Neural progenitor cell (in vitro differentiated cells): ENCODE data around the gene ELOVL1. TPM values are rescaled to one million over a fixed set of nuclear protein-coding genes. Genes with fewer than 3 reads are reported as not detected.

Source experiments
- DNase-seq: peaks from one replicate; pipeline ENCODE4 v3.0.0-alpha.2; 2016; ENCODE audit warnings: low spot score
- H2AFZ ChIP-seq: fragments of 200-600 bp; sonication (generic); replicated peaks from 2 replicates; pipeline ENCODE4 v1.6.1; 2016; ENCODE audit warnings: antibody characterized with exemption
- H3F3A ChIP-seq: fragments of 200-600 bp; sonication (generic); 2 replicates; pipeline ENCODE4 v1.6.1; 2016; ENCODE audit warnings: antibody characterized with exemption, low read depth
- H3K27ac ChIP-seq: fragments of 200-600 bp; sonication (generic); 2 replicates; pipeline ENCODE4 v1.5.1; 2016; ENCODE audit warnings: mild to moderate bottlenecking
- H3K27me3 ChIP-seq: fragments of 200-600 bp; sonication (generic); 2 replicates; pipeline ENCODE4 v1.6.1; 2016; ENCODE audit warnings: mild to moderate bottlenecking, moderate library complexity
- H3K36me3 ChIP-seq: fragments of 200-600 bp; sonication (generic); 2 replicates; pipeline ENCODE4 v1.5.1; 2016
- H3K4me1 ChIP-seq: fragments of 200-600 bp; sonication (generic); 2 replicates; pipeline ENCODE4 v1.6.1; 2016; ENCODE audit warnings: mixed run types
- H3K4me2 ChIP-seq: fragments of 200-600 bp; sonication (generic); 2 replicates; pipeline ENCODE4 v1.6.1; 2016
- H3K4me3 ChIP-seq: fragments of 200-600 bp; sonication (generic); 2 replicates; pipeline ENCODE4 v1.5.1; 2016
- H3K79me2 ChIP-seq: fragments of 200-600 bp; sonication (generic); 2 replicates; pipeline ENCODE4 v1.6.1; 2016; ENCODE audit warnings: low read depth
- H3K9ac ChIP-seq: fragments of 200-600 bp; sonication (generic); 2 replicates; pipeline ENCODE4 v1.6.1; 2016
- H3K9me3 ChIP-seq: fragments of 200-600 bp; sonication (generic); 2 replicates; pipeline ENCODE4 v1.5.1; 2016; ENCODE audit warnings: low read depth
- H4K20me1 ChIP-seq: fragments of 200-600 bp; sonication (generic); 2 replicates; pipeline ENCODE4 v1.6.1; 2016; ENCODE audit warnings: low read depth
- H3K27ac Mint-ChIP-seq: 3 replicates; pipeline ENCODE4 v1.8.0; 2021; ENCODE audit warnings: mixed read lengths
- H3K27me3 Mint-ChIP-seq: 2 replicates; pipeline ENCODE4 v1.8.0; 2022; ENCODE audit warnings: low read depth, mild to moderate bottlenecking, inconsistent platforms, moderate library complexity, mixed read lengths; ENCODE audit not compliant: insufficient read depth
- H3K36me3 Mint-ChIP-seq: 3 replicates; pipeline ENCODE4 v1.8.0; 2021; ENCODE audit warnings: mixed read lengths
- H3K4me1 Mint-ChIP-seq: 3 replicates; pipeline ENCODE4 v1.8.0; 2021; ENCODE audit warnings: mixed read lengths
- H3K4me3 Mint-ChIP-seq: 3 replicates; pipeline ENCODE4 v1.8.0; 2021; ENCODE audit warnings: mild to moderate bottlenecking, moderate library complexity, mixed read lengths
- H3K9me3 Mint-ChIP-seq: 3 replicates; pipeline ENCODE4 v1.8.0; 2020; ENCODE audit warnings: mixed read lengths
- EZH2 ChIP-seq: fragments of 200-600 bp; sonication (generic); IDR thresholded peaks from 2 replicates; pipeline ENCODE4 v1.6.1; 2017; ENCODE audit warnings: antibody characterized with exemption, mild to moderate bottlenecking, moderate library complexity
- EZH2phosphoT487 ChIP-seq: fragments of 200-600 bp; sonication (generic); IDR thresholded peaks from 2 replicates; pipeline ENCODE4 v1.6.1; 2017; ENCODE audit warnings: antibody characterized with exemption
- total RNA-seq: library from RNA; depleted of rRNA; stranded (reverse); fragments of >200 nt; gene quantifications from 2 replicates; pipeline ENCODE4 v1.2.3, GENCODE V29; 2015; ENCODE audit warnings: low replicate concordance
- TF ChIP-seq, protein P1 (sequence below): fragments of 200-600 bp; sonication (generic); IDR thresholded peaks from 2 replicates; pipeline ENCODE4 v1.5.1; 2017; ENCODE audit warnings: antibody characterized with exemption, mild to moderate bottlenecking

ELOVL1 gene
- total RNA-seq, 1 donor from 2014 or later, result 5.6 TPM

DNA sequence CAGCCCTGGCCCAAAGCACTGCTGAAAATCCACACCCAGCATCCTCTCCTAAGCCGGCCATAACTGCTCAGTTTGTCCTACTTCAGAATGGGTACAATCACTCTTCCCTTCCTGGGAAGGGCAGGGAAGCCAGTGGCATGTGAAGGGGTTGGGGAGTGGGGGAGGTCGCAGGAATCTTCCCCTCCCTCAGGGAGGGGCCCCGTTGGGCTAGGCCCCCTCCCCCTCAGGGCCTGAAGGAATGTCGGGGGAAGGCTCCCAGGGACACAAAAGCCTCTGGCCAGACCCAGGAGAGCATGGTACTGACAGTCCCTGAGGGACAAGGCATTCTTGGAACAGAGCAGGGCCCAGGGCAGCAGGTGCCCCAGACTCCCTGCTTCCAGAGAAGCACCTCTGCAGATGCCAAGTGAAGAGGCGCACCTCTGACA lies 1.2 kb downstream of the ELOVL1 start:
- peaks cover 26% of the 10 kb centered on the region for H3K4me1 Mint-ChIP-seq
- no peaks in the 10 kb centered on the region for H3K9me3 Mint-ChIP-seq
- H3F3A ChIP-seq, result peaks cover 34% of the 10 kb centered on the region
- H3K79me2 ChIP-seq, result peaks cover 11% of the 10 kb centered on the region
- peak overlapping the region; percentile 74 for H3K4me3 ChIP-seq
- peaks cover 22% of the 10 kb centered on the region for H3K4me1 ChIP-seq
- no peaks in the 10 kb centered on the region for H3K9me3 ChIP-seq
- H3K9ac ChIP-seq, result no peak overlapping the region
- H4K20me1 ChIP-seq, result peaks cover 20% of the 10 kb centered on the region
- H2AFZ ChIP-seq, result no peak overlapping the region
- H3K27me3 Mint-ChIP-seq, result peaks cover 4% of the 10 kb centered on the region
- H3K36me3 ChIP-seq, result peaks cover 9% of the 10 kb centered on the region
- TF ChIP-seq EZH2, result no peak
- no peak for TF ChIP-seq EZH2phosphoT487
- TF ChIP-seq, protein P1, sequence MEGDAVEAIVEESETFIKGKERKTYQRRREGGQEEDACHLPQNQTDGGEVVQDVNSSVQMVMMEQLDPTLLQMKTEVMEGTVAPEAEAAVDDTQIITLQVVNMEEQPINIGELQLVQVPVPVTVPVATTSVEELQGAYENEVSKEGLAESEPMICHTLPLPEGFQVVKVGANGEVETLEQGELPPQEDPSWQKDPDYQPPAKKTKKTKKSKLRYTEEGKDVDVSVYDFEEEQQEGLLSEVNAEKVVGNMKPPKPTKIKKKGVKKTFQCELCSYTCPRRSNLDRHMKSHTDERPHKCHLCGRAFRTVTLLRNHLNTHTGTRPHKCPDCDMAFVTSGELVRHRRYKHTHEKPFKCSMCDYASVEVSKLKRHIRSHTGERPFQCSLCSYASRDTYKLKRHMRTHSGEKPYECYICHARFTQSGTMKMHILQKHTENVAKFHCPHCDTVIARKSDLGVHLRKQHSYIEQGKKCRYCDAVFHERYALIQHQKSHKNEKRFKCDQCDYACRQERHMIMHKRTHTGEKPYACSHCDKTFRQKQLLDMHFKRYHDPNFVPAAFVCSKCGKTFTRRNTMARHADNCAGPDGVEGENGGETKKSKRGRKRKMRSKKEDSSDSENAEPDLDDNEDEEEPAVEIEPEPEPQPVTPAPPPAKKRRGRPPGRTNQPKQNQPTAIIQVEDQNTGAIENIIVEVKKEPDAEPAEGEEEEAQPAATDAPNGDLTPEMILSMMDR, result no peak
- DNase-seq, result peak; percentile 53
- peak overlapping the region; percentile 96 for H3K4me2 ChIP-seq
- no peak overlapping the region for H3K27ac ChIP-seq
- no peaks in the 10 kb centered on the region for H3K27me3 ChIP-seq
- H3K36me3 Mint-ChIP-seq, result peaks cover 27% of the 10 kb centered on the region
- H3K27ac Mint-ChIP-seq, result no peak overlapping the region
- H3K4me3 Mint-ChIP-seq, result peak overlapping the region; percentile 81

DNA sequence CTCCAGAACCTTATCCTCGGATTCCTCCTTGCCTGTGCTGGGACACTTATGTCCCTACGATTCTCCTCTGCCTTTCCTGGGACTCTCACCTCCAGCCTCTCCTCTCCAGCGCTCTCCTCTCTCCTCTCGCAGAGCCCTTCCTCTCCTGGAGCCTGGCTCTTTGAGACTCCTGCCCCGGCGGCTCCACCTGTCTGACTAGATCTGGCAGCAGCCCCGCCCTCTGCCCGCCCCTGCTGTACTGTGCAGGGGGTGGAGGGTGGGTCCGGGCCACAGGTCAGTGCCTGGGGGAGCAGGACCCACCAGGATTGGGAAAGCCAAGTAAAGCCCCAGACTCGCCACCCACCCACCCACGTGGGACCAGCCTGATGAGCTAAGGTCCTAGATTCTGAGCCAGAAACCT lies 1.6 kb downstream of the ELOVL1 start:
- H3K4me1 ChIP-seq, result peaks cover 24% of the 10 kb centered on the region
- H3K36me3 ChIP-seq, result peaks cover 13% of the 10 kb centered on the region
- peak overlapping the region; percentile 96 for H3K4me2 ChIP-seq
- peaks cover 15% of the 10 kb centered on the region for H3K79me2 ChIP-seq
- H3K9ac ChIP-seq, result no peak overlapping the region
- peaks cover 30% of the 10 kb centered on the region for H3K4me1 Mint-ChIP-seq
- H3K36me3 Mint-ChIP-seq, result peaks cover 32% of the 10 kb centered on the region
- H3K9me3 ChIP-seq, result no peaks in the 10 kb centered on the region
- H3K27me3 ChIP-seq, result no peaks in the 10 kb centered on the region
- H3K4me3 Mint-ChIP-seq, result peak overlapping the region; percentile 81
- DNase-seq, result peak; percentile 50
- H3K4me3 ChIP-seq, result no peak overlapping the region
- peaks cover 39% of the 10 kb centered on the region for H3F3A ChIP-seq
- no peaks in the 10 kb centered on the region for H3K9me3 Mint-ChIP-seq
- H3K27ac Mint-ChIP-seq, result no peak overlapping the region
- peaks cover 5% of the 10 kb centered on the region for H3K27me3 Mint-ChIP-seq
- TF ChIP-seq, protein P1, result no peak
- TF ChIP-seq EZH2phosphoT487 (no peak), EZH2 (no peak)
- no peak overlapping the region for H2AFZ ChIP-seq
- peaks cover 24% of the 10 kb centered on the region for H4K20me1 ChIP-seq
- H3K27ac ChIP-seq, result no peak overlapping the region

DNA sequence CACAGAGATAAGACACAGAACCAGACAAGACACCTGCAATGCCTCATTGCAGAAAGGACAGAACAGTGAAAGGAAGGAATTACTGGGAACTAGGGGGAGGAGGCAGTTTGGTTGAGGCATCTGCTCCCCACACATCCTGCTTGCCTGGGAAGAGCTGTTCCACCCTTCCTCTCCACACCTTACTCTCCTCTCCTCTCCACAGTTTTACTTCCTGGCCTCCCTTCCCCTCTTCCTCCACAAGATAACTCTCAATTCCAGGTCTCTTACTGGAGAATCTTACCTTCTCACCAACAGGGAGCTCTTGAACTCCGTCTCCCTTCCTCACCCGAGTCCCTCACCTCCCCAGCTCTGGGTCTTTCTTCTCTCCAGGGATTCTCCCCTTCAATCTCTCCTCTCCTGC lies 2.1 kb downstream of the ELOVL1 start:
- peaks cover 36% of the 10 kb centered on the region for H3K36me3 Mint-ChIP-seq
- peaks cover 6% of the 10 kb centered on the region for H3K27me3 Mint-ChIP-seq
- Histone ChIP-seq H3K9me3 (no peaks in the 10 kb centered on the region), H3F3A (peaks cover 40% of the 10 kb centered on the region), H3K79me2 (peaks cover 20% of the 10 kb centered on the region), H3K27me3 (no peaks in the 10 kb centered on the region), H4K20me1 (peaks cover 29% of the 10 kb centered on the region), H3K4me1 (peaks cover 29% of the 10 kb centered on the region), H3K36me3 (peaks cover 14% of the 10 kb centered on the region), H2AFZ (no peak overlapping the region), H3K4me3 (no peak overlapping the region), H3K27ac (no peak overlapping the region), H3K4me2 (peak overlapping the region; percentile 96), H3K9ac (no peak overlapping the region)
- no peak for DNase-seq
- TF ChIP-seq, protein P1, result no peak
- TF ChIP-seq EZH2 (no peak), EZH2phosphoT487 (no peak)
- H3K4me1 Mint-ChIP-seq, result peaks cover 35% of the 10 kb centered on the region
- peak overlapping the region; percentile 70 for H3K4me3 Mint-ChIP-seq
- H3K9me3 Mint-ChIP-seq, result no peaks in the 10 kb centered on the region
- H3K27ac Mint-ChIP-seq, result no peak overlapping the region
